ENCODE measurements around the gene DNAH12.

Gene DNAH12, protein sequence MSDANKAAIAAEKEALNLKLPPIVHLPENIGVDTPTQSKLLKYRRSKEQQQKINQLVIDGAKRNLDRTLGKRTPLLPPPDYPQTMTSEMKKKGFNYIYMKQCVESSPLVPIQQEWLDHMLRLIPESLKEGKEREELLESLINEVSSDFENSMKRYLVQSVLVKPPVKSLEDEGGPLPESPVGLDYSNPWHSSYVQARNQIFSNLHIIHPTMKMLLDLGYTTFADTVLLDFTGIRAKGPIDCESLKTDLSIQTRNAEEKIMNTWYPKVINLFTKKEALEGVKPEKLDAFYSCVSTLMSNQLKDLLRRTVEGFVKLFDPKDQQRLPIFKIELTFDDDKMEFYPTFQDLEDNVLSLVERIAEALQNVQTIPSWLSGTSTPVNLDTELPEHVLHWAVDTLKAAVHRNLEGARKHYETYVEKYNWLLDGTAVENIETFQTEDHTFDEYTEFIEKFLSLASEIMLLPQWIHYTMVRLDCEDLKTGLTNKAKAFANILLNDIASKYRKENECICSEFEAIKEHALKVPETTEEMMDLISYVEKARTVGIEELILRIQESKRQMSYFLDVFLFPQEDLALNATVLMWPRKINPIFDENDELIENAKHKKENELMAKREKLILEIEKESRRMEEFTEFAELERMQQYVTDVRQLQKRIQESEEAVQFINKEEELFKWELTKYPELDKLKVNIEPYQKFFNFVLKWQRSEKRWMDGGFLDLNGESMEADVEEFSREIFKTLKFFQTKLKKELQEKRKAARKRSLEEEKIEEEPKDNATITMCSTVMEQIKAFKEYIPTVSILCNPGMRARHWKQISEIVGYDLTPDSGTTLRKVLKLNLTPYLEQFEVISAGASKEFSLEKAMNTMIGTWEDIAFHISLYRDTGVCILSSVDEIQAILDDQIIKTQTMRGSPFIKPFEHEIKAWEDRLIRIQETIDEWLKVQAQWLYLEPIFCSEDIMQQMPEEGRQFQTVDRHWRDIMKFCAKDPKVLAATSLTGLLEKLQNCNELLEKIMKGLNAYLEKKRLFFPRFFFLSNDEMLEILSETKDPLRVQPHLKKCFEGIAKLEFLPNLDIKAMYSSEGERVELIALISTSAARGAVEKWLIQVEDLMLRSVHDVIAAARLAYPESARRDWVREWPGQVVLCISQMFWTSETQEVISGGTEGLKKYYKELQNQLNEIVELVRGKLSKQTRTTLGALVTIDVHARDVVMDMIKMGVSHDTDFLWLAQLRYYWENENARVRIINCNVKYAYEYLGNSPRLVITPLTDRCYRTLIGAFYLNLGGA (N-terminal part only)

DNA sequence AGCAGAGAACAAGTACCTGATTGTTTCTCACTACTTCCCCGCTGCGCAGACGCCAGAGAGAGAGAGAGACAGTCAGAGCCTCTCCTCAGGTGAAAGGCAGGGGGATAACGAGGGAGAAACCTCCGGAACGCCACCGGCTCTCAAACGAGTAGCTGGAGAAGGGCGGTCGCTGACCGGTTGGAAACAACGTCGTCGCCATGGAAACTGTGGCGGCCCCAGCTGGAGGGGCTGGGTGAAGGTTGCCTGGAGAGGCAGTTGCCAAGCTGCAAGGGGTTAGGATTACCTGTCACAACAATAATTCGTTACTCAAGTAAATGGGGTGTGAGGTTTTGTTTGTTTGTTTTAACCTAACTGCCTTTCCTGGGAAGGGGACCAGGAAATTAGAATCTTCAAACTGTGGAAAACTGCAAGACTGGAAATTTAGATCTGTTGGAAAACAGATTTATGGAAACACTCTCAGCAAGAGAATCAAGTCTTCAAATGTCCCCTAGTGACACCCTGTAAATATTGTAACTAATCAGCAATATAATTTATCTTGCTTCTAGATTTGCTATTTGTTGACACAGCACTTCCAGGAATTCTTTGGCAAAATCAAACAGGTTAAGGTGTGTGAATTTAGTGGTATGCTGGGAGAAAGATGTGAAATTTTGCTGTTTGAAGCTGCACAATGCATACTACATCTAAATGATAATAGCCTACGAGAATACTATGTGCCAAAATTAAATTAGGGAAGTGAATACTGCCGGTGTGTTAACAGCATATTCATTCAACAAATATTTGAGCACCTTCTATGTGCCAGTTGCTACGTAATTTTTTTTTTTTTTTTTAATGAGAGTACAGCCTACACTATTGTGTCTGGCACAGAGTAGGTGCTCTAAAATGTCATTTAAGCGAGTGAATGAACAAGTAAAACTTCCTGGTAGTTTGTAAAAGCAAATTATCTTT, at the start of gene DNAH12:
DNAH12 (minus strand) TSS at position 164 of the 945 bp plus-strand sequence. CDS start 1,474 bp downstream, outside the sequence.
- peak; percentile 15 for DNase-seq

DNA sequence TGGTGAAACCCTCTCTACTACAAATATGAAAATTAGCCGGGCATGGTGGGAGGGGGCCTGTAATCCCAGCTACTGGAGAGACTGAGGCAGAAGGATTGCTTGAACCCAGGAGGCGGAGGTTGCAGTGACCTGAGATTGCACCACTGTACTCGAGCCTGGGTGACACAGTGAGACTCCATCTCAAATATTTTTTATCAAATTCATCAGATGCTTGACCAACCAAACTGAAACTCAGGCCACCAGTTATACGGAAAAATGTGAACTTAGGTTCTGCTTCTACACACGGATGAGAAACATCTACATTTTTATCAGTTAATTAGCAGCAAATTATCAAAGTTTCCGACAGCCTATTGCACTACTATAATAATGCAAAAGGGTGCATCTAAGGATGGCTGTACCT, 48.2 kb upstream of the DNAH12 start:
- DNase-seq, result no peak

DNA sequence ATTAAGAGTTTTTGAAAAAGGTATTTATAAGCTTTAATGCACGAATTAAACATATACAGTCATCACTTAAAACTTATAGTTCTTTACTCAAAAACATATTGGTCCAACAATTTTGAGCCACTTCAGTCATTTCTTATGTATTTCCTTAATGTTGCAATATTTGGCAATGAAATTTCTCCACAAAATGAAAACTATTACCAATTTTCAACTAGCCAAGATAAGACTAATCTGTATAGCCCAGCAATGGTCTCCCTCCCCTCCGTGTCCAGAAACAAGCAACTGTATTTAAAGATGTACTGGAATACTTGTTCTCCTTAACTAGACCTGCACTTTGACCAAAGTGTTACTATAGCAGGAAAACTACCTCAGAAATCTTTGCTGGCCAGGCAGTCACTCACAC, 43.8 kb upstream of the DNAH12 start:
- no peak for DNase-seq

DNA sequence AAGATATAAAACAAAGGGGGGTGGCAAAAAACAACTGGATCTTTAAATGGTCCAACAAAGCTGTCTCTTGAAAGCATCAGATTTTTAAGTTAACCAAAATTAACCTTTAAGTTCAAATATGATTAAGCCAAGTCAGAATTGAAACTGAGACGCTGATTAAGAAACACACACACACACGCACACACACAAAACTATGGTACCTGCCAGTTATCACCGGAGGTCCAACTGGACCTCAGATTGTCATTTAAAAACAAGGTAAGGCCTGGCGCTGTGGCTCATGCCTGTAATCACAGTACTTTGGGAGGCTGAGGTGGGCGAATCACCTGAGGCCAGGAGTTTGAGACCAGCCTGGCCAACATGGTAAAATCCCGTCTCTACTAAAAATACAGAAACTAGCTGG, 42.6 kb upstream of the DNAH12 start:
- no peak for DNase-seq

DNA sequence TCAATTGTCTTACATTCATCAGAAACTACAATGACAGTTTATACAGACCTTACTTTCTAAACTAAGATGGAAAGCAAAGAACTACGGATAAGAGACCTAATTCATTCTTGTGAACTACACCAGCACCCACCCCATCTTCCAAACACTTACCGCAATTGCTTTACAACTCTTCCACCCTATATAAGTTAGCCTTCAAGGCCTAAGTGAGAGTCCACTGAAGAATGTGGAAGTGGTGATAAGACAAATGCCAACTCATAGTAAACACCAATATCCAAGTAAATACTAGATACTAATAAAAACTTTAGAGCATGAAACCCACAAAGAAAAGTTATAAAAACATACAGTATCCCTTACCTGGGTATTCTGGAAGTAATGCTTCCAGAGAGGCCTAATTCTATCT, 39.4 kb upstream of the DNAH12 start:
- no peak for DNase-seq

DNA sequence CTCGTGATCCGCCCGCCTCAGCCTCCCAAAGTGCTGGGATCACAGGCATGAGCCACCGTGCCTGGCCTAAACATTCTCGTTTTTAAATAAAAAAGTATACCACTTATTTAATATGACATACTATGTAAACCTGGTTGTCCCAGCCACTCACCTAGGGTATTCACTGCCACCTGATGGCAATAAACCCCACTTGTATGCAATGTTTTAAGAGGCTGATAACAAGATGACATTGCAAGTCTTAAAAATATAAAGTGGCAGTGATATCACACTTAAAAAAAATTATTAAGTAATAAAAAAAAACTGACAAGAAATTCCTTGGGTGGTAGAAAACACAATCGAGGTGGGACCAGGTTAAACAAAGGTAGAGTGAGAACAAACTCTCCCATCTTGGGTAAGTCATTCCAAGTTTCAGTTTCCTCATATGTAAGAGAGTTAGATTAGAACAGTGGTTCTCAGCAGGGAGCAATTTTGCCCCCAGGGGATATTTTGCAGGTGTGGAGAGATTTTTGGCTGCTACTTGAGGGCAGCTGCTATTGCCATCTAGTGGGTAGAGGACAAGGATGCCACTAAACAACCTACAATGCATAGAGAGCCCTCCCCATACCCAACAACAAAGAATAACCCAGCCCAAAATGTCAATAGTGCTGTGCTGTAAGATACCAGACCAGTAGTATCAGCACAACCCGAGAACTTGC, 38.5 kb upstream of the DNAH12 start:
- no peak for DNase-seq

DNA sequence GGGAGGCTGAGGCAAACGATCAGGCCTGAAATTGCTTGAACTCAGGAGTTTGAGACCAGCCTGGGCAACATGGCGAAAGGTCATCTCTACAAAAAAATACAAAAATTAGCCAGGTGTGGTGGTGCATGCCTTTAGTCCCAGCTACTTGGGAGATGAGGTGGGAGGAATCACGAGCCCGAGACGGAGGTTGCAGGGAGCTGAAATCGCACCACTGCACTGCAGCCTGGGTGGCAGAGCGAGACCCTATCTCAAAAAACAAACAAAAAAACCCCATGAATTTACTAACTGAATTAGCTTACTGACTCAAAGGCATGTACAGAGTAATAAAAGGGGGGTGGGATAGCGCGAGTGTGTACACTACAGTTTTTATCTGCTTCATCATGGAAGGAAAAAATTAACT, 33.7 kb upstream of the DNAH12 start:
- no peak for DNase-seq

DNA sequence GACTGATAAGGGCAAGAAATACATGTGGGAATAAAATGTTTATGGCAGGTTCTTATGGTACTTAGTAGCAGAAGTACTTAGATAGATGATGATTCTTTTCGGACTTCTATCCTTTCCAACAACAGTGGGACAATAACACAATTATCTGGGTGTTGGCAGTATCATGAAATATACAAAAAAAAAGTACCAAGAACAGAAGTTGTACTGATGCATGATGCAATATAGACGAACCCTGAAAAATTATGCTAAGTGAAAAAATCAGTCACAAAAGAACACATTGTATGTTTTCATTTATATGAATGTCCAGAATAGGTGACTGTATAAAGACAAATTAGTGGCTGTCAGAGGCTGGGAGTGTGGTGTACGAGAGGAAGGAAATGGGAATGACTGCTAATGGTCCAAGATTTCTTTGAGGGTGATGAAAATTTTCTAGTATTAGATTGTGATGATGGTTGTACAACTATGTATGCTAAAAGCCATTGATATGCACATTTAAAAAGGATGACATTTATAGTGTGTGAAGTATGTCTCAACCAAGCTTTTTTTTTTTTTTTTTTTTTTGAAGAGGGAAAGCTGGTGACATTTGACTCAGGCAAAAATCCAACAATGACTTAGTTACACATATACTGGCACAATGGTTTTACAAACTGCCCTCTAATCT, 32.0 kb upstream of the DNAH12 start:
- no peak for DNase-seq

DNA sequence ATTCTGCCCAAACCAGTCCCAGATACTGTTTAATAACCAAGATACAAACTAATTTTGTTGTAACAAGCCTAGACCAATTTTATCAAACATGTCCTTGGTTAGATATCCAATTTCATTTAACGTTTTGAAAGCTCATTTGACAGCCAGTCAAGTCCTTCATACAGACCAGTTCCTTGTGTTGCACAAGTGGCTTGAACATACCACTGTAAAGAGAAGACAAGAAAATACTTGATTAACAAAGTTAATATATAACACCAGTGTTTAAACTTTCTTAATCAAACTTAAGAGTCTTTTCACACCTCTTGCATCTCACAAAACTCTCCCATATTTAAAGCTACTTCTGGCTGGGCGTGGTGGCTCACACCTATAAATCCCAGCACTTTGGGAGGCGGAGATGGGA, 28.0 kb upstream of the DNAH12 start:
- DNase-seq, result no peak

DNA sequence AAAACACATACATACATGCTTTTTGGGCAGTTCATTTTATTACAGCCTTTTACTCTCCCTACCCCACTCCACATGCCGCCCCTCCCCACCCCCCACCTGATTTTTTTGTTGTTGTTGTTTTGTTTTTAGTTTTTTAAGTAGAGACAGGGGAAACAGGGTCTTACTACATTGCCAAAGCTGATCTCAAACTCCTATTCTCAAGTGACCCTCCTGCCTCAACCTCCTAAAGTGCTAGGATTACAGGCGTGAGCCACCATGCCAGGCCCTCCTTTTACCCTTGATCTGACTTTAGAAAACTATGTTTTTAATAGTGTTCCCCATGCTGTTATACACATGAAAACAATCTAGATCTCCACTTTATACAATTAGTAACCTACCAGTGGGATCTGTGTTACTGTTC, 26.7 kb upstream of the DNAH12 start:
- no peak for DNase-seq

DNA sequence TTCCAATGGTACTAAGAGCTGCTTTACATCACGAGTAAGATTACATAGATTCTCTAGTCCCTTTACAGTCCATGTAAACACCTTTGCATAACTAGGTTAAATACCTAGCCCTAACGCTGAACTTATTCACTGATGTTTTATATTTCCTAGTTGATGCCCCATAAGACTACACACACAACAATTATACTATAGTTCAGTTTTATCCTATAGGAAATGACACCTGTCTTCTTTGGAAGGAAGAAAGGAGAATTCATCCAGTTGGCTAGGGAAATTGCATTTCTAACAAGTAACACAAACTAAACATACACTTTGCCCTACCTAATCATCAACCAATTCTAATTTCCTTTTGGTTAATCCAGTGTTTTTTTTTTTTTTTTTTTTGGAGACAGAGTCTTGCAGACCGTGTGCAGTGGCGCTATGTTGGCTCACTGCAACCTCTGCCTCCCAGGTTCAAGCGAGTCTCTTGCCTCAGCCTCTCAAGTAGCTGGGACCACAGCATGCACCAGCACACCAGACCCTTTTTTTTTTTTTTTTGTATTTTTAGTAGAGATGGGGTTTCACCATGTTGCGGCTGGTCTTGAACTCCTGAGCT, 25.8 kb upstream of the DNAH12 start:
- no peak for DNase-seq

DNA sequence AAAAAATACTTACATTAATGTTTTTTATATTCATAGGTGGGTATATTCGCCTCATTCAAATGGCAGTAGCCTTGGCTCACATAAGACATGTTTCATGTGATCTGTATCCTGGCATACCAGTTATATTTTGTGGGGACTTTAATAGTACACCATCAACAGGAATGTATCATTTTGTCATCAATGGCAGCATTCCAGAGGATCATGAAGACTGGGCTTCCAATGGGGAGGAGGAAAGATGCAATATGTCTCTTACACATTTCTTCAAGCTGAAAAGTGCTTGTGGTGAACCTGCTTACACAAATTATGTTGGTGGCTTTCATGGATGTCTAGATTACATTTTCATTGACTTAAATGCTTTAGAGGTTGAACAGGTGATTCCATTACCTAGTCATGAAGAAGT, 15.4 kb upstream of the DNAH12 start:
- DNase-seq, result no peak

DNA sequence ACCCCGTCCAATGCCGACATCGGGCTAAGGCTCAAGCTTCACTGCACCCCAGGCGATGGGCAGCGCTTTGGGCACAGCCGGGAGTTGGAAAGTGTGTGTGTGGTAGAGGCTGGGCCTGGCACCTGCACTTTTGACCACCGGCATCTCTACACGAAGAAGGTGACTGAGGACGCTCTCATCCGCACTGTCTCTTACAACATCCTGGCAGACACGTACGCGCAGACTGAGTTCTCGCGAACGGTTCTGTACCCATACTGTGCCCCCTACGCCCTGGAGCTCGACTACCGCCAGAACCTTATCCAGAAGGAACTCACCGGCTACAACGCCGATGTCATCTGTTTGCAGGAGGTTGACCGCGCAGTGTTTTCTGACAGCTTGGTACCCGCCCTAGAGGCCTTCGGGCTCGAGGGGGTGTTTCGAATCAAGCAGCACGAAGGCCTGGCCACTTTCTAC, 13.0 kb upstream of the DNAH12 start:
- peak; percentile 57 for DNase-seq

DNA sequence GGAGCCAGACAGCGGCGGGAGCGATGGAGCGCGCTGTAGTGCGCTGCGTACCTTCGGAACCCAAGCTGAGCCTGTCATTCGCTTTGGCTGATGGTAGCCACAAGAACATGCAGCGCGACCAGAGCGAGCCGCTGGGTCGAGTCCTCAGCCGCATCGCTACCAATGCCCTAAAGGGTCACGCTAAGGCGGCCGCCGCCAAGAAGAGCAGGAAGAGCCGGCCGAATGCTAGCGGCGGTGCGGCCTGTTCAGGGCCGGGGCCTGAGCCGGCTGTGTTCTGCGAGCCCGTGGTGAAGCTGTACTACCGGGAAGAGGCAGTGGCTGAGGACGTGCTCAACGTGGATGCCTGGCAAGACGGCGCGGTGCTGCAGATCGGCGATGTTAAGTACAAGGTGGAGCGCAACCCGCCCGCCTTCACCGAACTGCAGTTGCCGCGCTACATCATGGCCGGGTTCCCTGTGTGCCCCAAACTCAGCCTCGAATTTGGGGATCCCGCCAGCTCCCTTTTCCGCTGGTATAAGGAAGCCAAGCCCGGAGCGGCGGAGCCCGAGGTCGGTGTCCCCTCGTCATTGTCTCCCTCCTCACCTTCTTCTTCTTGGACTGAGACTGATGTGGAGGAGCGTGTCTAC, 12.4 kb upstream of the DNAH12 start:
- DNase-seq, result peak; percentile 43

DNA sequence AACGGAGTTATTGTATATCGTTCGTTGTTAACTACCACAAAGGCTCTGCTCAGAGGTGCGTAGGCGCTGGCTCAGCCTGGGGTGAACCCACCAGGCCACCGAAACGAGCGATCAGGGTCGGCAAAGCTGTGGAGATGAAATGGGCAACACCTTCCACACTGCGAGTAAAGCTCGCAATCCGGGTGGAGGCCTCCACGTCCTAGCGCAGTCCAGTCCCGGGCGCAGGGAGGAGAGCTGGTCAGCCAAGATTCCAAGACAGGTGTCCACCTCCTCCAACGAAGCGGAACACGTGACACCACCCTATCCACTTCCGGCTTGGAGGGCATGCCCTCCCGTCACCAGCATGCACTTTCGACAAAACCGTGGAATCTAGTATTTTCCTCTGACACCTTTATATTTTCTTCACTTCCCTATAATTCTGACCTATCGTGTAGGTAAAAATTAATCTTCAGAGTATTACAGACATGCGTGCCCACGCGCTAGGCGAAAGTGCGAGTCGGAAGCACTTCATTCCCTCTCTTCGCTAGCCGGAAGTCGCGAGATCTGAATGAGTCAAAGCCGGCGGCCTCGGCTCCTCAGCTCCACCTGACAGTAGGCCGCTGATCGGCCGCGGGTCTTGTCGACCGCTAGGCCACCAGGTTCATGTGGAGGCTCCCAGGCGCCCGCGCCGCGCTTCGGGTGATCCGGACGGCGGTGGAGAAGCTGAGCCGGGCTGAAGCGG, 11.8 kb upstream of the DNAH12 start, which contains the start of gene PDE12:
PDE12 (plus strand) TSS at position 537 of the 721 bp plus-strand sequence; CDS start at position 643, 106 bp downstream.
- peak; percentile 87 for DNase-seq

DNA sequence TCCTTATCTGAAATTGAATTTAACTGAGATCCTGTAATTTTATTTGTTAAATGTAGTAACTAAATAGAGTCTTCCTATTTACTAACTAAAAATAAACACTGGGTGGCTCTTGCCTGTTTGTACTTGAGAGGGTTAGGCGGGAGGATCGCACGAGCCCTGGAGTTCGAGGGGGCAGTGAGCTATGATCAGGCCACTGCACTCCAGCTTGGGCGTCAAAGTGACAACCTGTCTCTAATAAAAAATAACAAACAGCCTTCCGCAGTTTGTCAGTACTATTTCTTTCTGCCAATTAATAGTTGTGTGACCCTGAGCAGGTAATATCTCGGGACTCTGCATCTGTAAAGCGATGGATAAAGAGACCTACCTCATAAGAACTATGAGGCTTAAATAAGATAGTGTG, 11.2 kb upstream of the DNAH12 start:
- DNase-seq, result no peak

DNA sequence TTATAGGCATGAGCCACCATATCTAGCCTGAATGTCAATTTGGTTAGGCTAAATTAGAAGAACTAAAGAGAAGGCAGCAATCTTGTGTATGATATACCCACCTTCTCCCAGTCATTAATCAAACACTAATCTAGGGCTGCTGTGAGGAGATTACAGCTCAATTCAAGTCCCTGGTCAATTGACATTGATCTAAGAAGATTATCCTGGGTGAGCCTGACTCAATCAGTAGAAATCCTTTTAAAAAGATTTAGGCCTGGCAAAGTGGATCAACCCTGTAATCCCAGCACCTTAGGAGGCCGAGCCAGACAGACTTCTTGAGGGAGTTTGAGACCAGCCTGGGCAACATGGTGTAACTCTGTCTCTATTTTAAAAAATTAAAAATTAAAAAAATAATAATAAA, 2.5 kb upstream of the DNAH12 start:
- no peak for DNase-seq

DNA sequence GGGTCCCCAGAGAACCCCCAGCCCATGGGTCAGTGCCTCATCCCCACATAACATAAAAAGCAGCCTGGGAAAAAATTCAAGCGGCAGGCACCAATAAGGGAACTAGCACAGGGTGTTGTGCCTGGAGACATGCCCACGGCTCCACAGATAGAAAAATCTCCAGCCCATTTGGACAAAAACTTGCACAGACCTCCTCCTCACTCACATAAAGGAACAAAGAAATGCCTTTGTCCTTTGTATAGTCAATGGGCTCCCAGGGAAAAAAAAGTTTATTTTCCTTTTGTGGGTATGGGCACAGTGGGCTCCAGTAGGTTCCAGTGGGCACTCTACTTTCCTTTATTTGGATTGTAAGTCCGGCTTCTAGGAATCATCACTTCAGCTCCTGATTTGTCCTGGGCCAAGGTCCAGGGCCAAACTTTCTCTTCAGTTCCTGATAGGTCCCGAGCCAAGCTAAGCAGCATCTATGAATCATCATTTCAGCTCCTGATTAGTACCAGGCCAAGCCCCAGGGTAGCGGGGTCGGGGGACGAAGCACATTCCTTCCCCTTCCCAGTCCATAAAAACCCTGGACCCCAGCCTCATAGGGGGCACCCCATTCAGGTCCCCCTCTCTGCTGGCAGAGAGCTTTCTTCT, 1.6 kb upstream of the DNAH12 start:
- DNase-seq, result no peak

Data from stimulated activated CD4-positive, alpha-beta T cell treated with anti-CD3 and anti-CD28 coated beads, Interleukin-1b, Interleukin-23, amount 100 ng/mL, for 48 hours (primary cell).